Measurements from ENCODE around the gene ZNF398.

GRCh38 chr7:149188637-149189259 lies 41.5 kb downstream of the ZNF398 start:
- TF ChIP-seq CREB1 (IDR thresholded peaks at IDR 0.05; ENCODE audit: low read depth) (no peak), EP300 (IDR thresholded peaks at IDR 0.05; ENCODE audit: borderline replicate concordance) (no peak), YY1 (IDR thresholded peaks at IDR 0.05; ENCODE audit: low read depth) (no peak), USF1 (IDR thresholded peaks at IDR 0.05) (no peak), TAF1 (IDR thresholded peaks at IDR 0.05; ENCODE audit: low read depth) (no peak), MAX (IDR thresholded peaks at IDR 0.05) (no peak), CEBPB (IDR thresholded peaks at IDR 0.05) (no peak), ZBTB7A (IDR thresholded peaks at IDR 0.05; ENCODE audit: low read depth) (no peak), FOXM1 (IDR thresholded peaks at IDR 0.05; ENCODE audit: borderline replicate concordance, low read depth) (no peak), REST (IDR thresholded peaks at IDR 0.05; ENCODE audit: low read depth) (no peak), NFIC (IDR thresholded peaks at IDR 0.05) (no peak), RAD21 (IDR thresholded peaks at IDR 0.05; ENCODE audit: low read depth) (no peak), TEAD4 (IDR thresholded peaks at IDR 0.05) (no peak), TCF12 (IDR thresholded peaks at IDR 0.05; ENCODE audit: low read depth) (no peak)

Measured in Ishikawa (cell line).